K562 (cell line): ENCODE data around the gene FNBP1. TPM values are rescaled to one million over a fixed set of nuclear protein-coding genes. Genes with fewer than 3 reads are reported as not detected.

Experiments used
- DMBX1 ChIP-seq: fragments of 250-450 bp; sonication (Bioruptor Pico); IDR thresholded peaks from 2 replicates; pipeline ENCODE4 v1.8.0; 2022; ENCODE audit warnings: inconsistent platforms, mild to moderate bottlenecking, moderate library complexity, borderline replicate concordance
- PHB ChIP-seq: fragments of 250-450 bp; sonication (Bioruptor Pico); IDR thresholded peaks from 2 replicates; pipeline ENCODE4 v1.5.0; 2021
- PHF20 ChIP-seq: fragments of 450-650 bp; IDR thresholded peaks from 2 replicates; pipeline ENCODE4 v1.6.1; 2018; ENCODE audit not compliant: partially characterized antibody
- PTRF ChIP-seq: fragments of 450-650 bp; IDR thresholded peaks from 2 replicates; pipeline ENCODE4 v1.6.1; 2016; ENCODE audit warnings: mild to moderate bottlenecking, missing genetic modification characterization, missing compliant biosample characterization
- RBM15 ChIP-seq: fragments of 200-400 bp; formaldehyde crosslinking; IDR thresholded peaks from 2 replicates; pipeline ENCODE4 v1.6.1; 2018; ENCODE audit warnings: mild to moderate bottlenecking, low read length, moderate library complexity; ENCODE audit not compliant: insufficient read depth
- SMAD3 ChIP-seq: fragments of 450-650 bp; formaldehyde crosslinking; conservative IDR thresholded peaks from 2 replicates; pipeline ENCODE4 v1.4.0; 2020; ENCODE audit warnings: mild to moderate bottlenecking
- SRF ChIP-seq, 2 experiments: fragments of 250-450, 450-650 bp in 1 of 2; sonication (Bioruptor Pico) in 1 of 2; sonication (generic) in 1 of 2; formaldehyde crosslinking; IDR thresholded peaks; 2 replicates each; pipeline versions ENCODE4 v1.5.0 to v1.5.1; 2020 to 2022; ENCODE audit warnings: mild to moderate bottlenecking in 1 of 2, missing genetic modification reagents in 1 of 2
- ZNF780A ChIP-seq: fragments of 250-450 bp; sonication (Bioruptor Pico); IDR thresholded peaks from 2 replicates; pipeline ENCODE4 v1.5.0; 2021; ENCODE audit warnings: mild to moderate bottlenecking
- polyA plus RNA-seq, 8 experiments: library from polyadenylated mRNA; depleted of rRNA in 4 of 8; stranded (reverse) in 5 of 8; unstranded in 3 of 8; fragments of >200 nt; fragmentation: Nextera tagmentation in 2 of 8; fragmentation: Illumina TruSeq in 1 of 8; extraction: Ambion mirVana in 2 of 8; extraction: Trizol in 1 of 8; gene quantifications; 2 replicates each; pipeline versions ENCODE4 v1.2.1 to v1.2.3, GENCODE V29; 2011 to 2014; ENCODE audit warnings: inconsistent platforms in 1 of 8, missing spikeins in 1 of 8
- total RNA-seq, 7 experiments: library from RNA; depleted of rRNA in 6 of 7; stranded (reverse); fragments of >200 nt in 6 of 7; fragmentation: Illumina TruSeq in 2 of 7; extraction: Trizol in 2 of 7; gene quantifications; 2 replicates each; pipeline versions ENCODE4 v1.2.1 to v1.2.3, GENCODE V29; 2011 to 2021; ENCODE audit warnings: low replicate concordance in 1 of 7
- TF ChIP-seq, protein P1 (sequence below): fragments of 450-650 bp; IDR thresholded peaks from 2 replicates; pipeline ENCODE4 v1.6.1; 2016; ENCODE audit warnings: low read depth
- TF ChIP-seq, protein P2 (sequence below): fragments of 450-650 bp; IDR thresholded peaks from 2 replicates; pipeline ENCODE4 v1.6.1; 2016; ENCODE audit warnings: low read depth, mild to moderate bottlenecking, moderate library complexity
- TF ChIP-seq, protein P3 (sequence below), 2 experiments: fragments of 450-650 bp; conservative IDR thresholded peaks; 2 replicates each; pipeline ENCODE4 v1.6.1; 2017; ENCODE audit warnings: mild to moderate bottlenecking in 2 of 2, moderate library complexity in 2 of 2
- TF ChIP-seq, protein P4 (sequence below): IDR thresholded peaks from 3 replicates; pipeline ENCODE4 v1.6.1; 2011; ENCODE audit warnings: borderline replicate concordance, mild to moderate bottlenecking, moderate library complexity; ENCODE audit not compliant: insufficient read length; ENCODE audit errors: extremely low read depth

FNBP1 gene
- total and polyA plus RNA-seq, 9 of the 15 experiments (the other 6 are each of a cell fraction or from before 2014, with no cell fraction given) = 1.8 to 14.9 (median 7.6) TPM

DNA sequence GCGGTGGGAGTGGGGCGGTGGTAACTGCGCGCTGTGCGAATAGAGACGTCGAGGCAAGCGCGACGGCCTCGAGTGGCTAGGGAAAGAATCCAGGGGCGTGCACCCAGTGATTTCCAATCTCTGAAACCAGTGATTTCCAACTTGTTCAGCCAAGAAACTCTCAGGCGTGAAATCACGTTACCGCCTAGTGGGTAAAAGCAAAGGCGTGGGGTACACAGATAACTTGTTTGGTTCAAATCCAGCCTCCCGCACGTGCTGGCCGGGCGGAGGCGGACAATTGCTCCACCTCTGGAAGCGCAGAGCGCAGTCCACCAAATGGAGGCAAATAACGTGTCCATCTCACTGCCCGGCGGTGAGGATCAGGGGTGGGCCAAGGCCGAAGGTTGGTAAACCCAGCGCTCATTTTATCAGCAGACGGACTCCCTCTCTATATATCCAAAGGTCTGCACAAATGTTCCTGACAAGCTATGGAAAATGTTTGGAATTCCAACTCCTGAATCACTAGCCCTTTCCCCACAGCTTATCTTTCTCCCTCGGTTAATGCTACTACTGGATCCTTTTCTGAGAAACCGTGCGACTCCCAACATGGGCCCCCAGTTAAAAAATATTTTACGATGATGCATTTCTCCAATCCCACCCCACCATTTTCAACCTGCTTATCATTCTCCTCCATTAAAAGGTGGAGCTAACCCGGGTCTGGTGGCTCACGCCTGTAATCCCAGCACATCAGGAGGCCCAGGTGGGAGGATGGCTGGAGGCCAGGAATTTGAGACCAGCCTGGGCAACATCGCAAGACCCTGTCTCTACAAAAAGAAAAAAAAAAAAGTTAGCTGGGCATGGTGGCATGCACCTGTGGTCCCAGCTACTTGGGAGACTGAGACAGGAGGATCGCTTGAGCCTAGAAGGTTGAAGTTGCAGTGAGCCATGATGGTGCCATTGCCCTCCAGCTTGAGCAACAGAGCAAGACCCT is 950 bp upstream of the FNBP1 start (continued):
- TF ChIP-seq SMAD3 (CRISPR knock-in tag) (0 out of 2 replicates have a peak, but pooled peaks have one; percentile 38), PHB (CRISPR knock-in tag) (no peak), ZNF780A (CRISPR knock-in tag) (no peak), PTRF (no peak), DMBX1 (CRISPR knock-in tag) (peak; percentile 65; the same call in 1 of the 2 replicates), PHF20 (no peak), RBM15 (no peak), SRF (CRISPR knock-in tag; IDR thresholded peaks at IDR 0.05) (no peak)
- TF ChIP-seq, protein P1, sequence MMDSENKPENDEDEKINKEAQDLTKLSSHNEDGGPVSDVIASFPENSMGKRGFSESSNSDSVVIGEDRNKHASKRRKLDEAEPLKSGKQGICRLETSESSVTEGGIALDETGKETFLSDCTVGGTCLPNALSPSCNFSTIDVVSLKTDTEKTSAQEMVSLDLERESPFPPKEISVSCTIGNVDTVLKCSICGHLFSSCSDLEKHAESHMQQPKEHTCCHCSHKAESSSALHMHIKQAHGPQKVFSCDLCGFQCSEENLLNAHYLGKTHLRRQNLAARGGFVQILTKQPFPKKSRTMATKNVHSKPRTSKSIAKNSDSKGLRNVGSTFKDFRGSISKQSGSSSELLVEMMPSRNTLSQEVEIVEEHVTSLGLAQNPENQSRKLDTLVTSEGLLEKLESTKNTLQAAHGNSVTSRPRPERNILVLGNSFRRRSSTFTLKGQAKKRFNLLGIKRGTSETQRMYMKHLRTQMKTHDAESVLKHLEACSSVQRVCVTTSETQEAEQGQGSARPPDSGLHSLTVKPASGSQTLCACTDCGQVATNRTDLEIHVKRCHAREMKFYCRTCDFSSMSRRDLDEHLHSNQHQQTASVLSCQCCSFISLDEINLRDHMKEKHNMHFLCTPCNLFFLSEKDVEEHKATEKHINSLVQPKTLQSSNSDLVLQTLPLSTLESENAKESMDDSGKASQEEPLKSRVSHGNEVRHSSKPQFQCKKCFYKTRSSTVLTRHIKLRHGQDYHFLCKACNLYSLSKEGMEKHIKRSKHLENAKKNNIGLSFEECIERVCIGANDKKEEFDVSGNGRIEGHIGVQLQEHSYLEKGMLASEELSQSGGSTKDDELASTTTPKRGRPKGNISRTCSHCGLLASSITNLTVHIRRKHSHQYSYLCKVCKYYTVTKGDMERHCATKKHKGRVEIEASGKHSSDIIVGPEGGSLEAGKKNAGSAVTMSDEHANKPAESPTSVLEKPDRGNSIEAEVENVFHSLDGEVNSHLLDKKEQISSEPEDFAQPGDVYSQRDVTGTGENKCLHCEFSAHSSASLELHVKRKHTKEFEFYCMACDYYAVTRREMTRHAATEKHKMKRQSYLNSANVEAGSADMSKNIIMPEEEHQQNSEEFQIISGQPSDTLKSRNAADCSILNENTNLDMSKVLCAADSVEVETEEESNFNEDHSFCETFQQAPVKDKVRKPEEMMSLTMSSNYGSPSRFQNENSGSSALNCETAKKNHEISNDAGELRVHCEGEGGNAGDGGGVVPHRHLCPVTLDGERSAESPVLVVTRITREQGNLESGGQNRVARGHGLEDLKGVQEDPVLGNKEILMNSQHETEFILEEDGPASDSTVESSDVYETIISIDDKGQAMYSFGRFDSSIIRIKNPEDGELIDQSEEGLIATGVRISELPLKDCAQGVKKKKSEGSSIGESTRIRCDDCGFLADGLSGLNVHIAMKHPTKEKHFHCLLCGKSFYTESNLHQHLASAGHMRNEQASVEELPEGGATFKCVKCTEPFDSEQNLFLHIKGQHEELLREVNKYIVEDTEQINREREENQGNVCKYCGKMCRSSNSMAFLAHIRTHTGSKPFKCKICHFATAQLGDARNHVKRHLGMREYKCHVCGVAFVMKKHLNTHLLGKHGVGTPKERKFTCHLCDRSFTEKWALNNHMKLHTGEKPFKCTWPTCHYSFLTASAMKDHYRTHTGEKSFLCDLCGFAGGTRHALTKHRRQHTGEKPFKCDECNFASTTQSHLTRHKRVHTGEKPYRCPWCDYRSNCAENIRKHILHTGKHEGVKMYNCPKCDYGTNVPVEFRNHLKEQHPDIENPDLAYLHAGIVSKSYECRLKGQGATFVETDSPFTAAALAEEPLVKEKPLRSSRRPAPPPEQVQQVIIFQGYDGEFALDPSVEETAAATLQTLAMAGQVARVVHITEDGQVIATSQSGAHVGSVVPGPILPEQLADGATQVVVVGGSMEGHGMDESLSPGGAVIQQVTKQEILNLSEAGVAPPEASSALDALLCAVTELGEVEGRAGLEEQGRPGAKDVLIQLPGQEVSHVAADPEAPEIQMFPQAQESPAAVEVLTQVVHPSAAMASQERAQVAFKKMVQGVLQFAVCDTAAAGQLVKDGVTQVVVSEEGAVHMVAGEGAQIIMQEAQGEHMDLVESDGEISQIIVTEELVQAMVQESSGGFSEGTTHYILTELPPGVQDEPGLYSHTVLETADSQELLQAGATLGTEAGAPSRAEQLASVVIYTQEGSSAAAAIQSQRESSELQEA = no peak
- TF ChIP-seq, protein P2, sequence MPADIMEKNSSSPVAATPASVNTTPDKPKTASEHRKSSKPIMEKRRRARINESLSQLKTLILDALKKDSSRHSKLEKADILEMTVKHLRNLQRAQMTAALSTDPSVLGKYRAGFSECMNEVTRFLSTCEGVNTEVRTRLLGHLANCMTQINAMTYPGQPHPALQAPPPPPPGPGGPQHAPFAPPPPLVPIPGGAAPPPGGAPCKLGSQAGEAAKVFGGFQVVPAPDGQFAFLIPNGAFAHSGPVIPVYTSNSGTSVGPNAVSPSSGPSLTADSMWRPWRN = peak; percentile 78
- TF ChIP-seq, protein P3, sequence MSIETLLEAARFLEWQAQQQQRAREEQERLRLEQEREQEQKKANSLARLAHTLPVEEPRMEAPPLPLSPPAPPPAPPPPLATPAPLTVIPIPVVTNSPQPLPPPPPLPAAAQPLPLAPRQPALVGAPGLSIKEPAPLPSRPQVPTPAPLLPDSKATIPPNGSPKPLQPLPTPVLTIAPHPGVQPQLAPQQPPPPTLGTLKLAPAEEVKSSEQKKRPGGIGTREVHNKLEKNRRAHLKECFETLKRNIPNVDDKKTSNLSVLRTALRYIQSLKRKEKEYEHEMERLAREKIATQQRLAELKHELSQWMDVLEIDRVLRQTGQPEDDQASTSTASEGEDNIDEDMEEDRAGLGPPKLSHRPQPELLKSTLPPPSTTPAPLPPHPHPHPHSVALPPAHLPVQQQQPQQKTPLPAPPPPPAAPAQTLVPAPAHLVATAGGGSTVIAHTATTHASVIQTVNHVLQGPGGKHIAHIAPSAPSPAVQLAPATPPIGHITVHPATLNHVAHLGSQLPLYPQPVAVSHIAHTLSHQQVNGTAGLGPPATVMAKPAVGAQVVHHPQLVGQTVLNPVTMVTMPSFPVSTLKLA (conservative IDR thresholded peaks at IDR 0.05) = peak; percentile 56 to 86
- TF ChIP-seq, protein P4, sequence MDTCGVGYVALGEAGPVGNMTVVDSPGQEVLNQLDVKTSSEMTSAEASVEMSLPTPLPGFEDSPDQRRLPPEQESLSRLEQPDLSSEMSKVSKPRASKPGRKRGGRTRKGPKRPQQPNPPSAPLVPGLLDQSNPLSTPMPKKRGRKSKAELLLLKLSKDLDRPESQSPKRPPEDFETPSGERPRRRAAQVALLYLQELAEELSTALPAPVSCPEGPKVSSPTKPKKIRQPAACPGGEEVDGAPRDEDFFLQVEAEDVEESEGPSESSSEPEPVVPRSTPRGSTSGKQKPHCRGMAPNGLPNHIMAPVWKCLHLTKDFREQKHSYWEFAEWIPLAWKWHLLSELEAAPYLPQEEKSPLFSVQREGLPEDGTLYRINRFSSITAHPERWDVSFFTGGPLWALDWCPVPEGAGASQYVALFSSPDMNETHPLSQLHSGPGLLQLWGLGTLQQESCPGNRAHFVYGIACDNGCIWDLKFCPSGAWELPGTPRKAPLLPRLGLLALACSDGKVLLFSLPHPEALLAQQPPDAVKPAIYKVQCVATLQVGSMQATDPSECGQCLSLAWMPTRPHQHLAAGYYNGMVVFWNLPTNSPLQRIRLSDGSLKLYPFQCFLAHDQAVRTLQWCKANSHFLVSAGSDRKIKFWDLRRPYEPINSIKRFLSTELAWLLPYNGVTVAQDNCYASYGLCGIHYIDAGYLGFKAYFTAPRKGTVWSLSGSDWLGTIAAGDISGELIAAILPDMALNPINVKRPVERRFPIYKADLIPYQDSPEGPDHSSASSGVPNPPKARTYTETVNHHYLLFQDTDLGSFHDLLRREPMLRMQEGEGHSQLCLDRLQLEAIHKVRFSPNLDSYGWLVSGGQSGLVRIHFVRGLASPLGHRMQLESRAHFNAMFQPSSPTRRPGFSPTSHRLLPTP = no peak
